GM18870 (cell line): ENCODE measurements around the gene PVRIG.
A peak's percentile ranks its signal among the peaks of the same experiment; 100 is the strongest.
"Not testable (repeated sequence)": the region's sequence is repeated elsewhere in the genome, so short reads cannot be mapped to it uniquely, and the experiment has no call there.

ENCODE experiments used
- ATAC-seq: cut with Tn5 transposase; IDR thresholded peaks from one replicate; pipeline ENCODE4 v1.9.1; 2021; ENCODE audit warnings: moderate library complexity; ENCODE audit not compliant: unreplicated experiment

PVRIG gene

GRCh38 chr7:100192969-100193368, 26.8 kb upstream of the PVRIG start:
- ATAC-seq: no peak

DNA sequence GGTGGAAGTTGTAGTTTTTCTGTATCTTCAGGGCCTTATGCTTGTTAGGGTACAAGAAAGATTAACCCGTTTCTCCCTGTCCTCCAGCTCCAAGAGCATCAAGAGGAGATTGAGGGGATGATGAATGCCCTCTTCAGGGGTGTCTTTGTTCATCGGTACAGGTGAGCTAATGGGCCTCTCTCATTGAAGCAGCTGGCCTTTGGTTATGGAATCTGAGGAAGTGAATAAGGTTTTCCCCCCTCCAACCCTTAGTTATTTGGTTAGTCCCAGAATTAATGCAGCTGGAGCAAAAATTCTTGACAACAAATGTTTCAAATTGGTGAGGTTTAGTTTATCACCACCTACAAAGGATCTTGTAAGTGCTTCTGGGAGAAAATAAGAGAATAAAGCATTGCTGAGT, 24.5 kb upstream of the PVRIG start:
- no peak for ATAC-seq

GRCh38 chr7:100195901-100196322, 23.8 kb upstream of the PVRIG start:
- not testable (repeated sequence) for ATAC-seq

- no peak for ATAC-seq
Measured at GRCh38 chr7:100198266-100198665, 21.5 kb upstream of the PVRIG start.

DNA sequence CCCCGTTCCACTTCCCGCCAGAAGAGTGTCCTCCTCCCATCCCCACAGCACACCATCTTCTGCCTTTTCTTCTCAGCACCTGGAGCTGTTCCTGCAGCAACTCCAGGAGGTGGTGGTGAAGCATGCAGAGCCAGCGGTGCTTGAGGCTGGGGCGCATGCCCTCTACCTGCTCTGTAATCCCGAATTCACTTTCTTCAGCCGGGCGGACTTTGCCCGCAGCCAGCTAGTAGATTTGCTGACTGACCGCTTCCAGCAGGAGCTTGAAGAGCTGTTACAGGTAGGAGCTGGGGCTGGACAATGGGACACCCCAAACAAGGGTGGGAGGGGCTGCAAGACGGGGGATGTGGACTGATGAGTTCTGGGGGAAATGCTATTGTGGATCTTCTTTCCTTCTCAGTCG, 19.1 kb upstream of the PVRIG start:
- ATAC-seq: no peak

DNA sequence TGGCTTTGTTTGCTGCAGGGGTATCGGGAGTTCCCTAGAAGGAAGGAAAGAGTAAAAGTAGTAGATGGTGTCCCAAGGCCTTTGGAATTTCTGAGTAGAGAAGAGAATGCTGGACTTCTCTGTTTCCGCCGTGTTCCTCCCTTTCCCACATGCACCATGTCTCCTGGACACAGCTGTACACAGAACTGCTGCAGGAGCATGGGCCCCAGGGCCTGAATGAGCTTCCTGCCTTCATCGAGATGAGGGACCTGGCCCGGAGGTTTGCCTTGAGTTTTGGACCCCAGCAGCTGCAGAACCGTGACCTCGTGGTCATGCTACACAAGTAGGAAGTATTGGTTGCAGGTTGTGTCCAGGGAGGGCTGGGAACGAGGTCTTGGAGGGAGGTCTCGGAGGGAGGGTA, 15.3 kb upstream of the PVRIG start:
- no peak for ATAC-seq

- peak; percentile 58 for ATAC-seq
Measured at GRCh38 chr7:100208911-100209408, 10.8 kb upstream of the PVRIG start.

- no peak for ATAC-seq
Measured at GRCh38 chr7:100209493-100209892, 10.3 kb upstream of the PVRIG start.

DNA sequence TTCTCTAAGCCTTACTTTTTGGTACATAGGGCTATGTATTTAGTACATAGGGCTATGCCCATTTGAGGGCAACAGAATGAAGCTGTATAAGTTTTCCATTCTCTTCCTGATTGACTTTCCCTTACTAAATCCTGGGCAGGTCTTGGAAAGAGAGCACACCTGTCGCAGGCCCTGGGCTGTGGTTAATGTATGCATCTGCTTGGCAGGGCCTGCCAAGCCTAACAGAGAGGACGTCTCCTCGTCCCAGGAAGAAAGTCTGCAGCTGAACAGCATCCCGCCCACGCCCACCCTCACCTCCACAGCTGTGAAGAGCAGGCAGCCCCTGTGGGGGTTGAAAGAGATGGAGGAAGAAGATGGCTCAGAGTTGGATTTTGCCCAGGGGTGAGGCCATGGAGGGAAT, 8.9 kb upstream of the PVRIG start:
- no peak for ATAC-seq

GRCh38 chr7:100211342-100211780, 8.4 kb upstream of the PVRIG start:
- no peak for ATAC-seq

DNA sequence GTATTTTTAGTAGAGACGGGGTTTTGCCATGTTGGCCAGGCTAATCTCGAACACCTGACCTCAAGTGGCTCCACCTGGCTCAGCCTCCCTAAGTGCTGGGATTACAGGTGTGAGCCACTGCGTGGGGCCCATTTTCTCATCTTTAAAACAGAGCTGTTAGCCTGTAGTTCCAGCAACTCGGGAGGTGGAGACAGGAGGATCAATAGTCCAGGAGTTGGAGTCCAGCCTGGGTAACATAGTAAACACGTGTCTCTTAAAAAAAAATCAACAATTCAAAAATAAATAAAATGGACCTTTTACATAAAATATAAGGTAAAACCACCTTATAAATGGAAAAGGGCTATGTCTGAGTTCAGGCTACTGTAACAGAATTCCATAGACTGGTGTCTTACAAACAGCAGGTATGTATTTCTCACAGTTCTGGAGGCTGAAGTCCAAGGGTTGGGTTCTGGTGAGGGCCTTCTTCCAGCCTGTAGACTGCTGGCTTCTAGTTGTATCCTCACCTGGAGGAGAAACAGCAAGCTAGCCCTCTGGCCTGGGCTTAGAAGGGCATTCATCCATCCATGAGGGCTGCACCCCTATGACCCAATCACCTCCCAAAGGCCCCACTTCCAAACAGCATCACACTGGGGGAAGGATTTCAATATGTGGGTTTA, 7.0 kb upstream of the PVRIG start:
- ATAC-seq: no peak

DNA sequence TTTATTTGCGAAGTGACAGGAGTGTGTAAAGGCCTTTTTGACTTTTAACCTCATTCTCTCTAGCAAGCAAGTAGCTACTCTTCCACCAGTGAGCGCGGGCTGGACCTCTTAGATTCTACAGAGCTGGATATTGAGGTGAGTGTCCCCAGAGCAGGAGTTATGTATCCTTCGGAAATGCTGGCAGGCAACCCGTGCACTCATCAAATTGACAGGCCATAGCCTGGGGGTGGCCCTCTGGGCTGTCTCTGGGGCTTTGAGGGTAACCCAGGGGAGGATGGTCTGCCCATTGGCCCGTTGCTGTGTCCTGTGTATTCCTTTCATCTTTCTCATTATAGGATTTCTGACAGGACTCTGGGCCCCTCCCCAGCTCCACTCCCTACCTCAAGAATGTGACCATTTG, 6.1 kb upstream of the PVRIG start:
- ATAC-seq: no peak

DNA sequence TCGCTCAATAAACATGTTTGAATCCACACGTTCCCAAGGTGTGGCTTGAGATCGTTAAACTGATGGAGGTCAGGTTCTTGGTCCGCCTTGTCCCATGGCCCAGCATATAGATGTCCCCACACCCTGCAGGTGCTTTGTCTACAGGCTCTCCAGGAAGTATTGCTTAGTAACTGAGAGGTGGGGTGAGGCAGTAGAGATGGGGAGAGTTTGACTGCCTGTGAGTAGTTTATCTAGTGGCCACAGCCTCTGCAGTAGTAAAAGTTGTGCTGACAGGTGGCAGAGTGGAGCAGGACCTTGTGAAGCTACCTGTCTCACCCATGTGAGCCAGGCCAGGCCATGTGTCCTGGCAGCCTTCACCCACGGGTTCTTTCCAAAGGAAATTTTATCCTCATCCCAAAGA, 5.4 kb upstream of the PVRIG start:
- ATAC-seq: not testable (repeated sequence)

DNA sequence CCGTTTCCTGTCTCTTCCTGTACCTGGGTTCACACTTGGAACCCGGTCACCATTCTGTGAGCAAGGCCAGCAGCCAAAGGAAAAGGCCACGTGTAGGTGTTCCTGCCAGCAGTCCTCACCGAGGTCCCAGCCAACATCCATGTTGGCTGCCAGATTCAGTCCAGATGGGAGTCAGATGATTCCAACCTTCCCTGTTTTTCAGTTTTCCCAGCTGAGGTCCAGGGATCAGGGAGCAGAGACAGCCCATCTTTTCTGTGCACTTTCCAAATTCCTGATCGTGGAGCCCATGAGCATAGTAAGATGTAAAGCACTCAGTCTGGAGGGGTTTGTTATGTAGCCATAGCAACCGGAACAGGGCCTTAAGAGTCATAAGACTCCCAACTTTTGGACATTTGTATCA, 3.9 kb upstream of the PVRIG start:
- ATAC-seq: no peak

DNA sequence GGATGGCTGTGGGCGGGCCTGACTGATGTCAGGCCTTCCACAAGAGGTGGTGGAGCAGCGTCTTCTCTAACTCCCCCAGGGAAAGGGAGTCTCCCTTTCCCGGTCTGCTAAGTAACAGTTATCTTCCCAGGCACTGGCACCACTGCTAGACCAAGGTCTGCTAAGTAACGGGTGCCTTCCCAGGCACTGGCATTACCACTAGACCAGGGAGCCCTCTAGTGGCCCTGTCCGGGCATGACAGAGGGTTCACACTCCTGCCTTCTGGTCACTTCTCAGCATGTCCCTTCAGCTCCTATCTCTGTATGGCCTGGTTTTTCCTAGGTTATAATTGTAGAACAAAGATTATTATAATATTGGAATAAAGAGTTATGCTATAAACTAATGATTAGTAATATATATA, 1.8 kb upstream of the PVRIG start:
- peak; percentile 26 for ATAC-seq

GRCh38 chr7:100219271-100219737, 445 bp upstream of the PVRIG start:
- no peak for ATAC-seq

DNA sequence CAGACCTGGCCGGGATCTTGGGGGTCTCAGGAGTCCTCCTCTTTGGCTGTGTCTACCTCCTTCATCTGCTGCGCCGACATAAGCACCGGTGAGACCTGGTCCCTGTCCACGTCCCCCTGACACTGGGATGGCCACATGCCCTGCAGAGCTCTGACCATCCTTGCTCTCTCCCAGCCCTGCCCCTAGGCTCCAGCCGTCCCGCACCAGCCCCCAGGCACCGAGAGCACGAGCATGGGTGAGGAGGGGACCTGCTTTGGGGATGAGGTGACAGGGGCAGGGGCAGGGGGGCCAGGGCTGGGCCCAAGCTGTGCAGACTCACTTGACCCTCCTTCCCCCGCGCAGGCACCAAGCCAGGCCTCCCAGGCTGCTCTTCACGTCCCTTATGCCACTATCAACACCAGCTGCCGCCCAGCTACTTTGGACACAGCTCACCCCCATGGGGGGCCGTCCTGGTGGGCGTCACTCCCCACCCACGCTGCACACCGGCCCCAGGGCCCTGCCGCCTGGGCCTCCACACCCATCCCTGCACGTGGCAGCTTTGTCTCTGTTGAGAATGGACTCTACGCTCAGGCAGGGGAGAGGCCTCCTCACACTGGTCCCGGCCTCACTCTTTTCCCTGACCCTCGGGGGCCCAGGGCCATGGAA, 959 bp downstream of the PVRIG start:
- ATAC-seq: no peak

GRCh38 chr7:100221231-100221718, 1.5 kb downstream of the PVRIG start:
- ATAC-seq: no peak

GRCh38 chr7:100221767-100222444, 2.2 kb downstream of the PVRIG start:
- no peak for ATAC-seq

DNA sequence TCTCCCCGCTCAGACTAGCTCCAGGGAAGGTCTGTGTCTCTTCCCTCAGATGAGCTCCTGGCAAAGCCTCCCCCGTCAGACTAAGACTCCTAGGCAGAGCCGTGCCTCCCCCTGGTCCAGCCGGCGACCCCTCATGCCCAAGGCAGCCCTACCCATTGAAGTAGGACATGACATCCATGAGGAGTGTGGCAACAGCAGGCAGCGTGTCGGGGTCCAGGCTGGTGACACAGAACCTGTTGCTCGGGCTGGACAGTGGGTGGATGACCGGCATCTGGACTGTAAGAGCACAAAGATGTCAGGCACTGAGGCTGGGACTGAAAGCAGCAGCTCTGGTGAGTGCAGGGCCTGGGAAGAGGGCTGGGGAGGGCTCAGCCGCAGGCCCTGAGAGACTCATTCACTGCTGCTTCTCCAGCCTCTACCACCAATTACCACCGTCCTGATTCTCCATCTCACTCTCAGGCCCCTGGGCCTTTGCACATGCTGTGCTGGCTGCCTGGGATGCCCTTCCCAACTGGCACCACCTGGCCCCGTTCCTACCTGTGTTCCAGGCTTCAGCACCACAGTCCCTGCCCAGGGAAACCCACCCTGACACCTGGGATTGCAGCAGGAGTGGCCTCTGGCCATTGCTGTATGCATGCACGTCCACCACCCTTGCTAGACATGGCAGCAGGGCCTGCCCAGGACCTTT, 2.8 kb downstream of the PVRIG start:
- ATAC-seq: no peak

- not testable (repeated sequence) for ATAC-seq
Measured at GRCh38 chr7:100223376-100223927, 3.7 kb downstream of the PVRIG start.
